IMR-90 (cell line): Measurements from ENCODE around the gene CITED4. TPM values are rescaled to one million over a fixed set of nuclear protein-coding genes. Genes with fewer than 3 reads are reported as not detected.

ENCODE experiments used
- ATAC-seq: fragments of 200-7000 bp; cut with Tn5 transposase; 2 replicates; pipeline ENCODE4 v1.9.1; 2020; ENCODE audit warnings: low read depth, mild to moderate bottlenecking, moderate library complexity
- BruUV-seq: library from RNA; stranded (reverse); fragments of 400-500 nt; replicated peaks from 2 replicates; lab custom pipeline; 2021; lab: Mats Ljungman, UMichigan
- CTCF ChIA-PET: fragments of 300-600 bp; formaldehyde crosslinking; extraction: SDS; loops from one replicate; lab custom pipeline; 2021; ENCODE audit warnings: antibody characterized with exemption; lab: Yijun Ruan, JAX
- POLR2A ChIA-PET: fragments of 300-600 bp; sonication (Branson Sonifier 250); formaldehyde crosslinking; loops from one replicate; lab custom pipeline; 2022; ENCODE audit warnings: antibody characterized with exemption; ENCODE audit not compliant: unreplicated experiment; lab: Charles Lee
- DNase-seq: peaks from one replicate; pipeline ENCODE4 v3.0.0; 2013
- H2AFZ ChIP-seq: replicated peaks from 2 replicates; pipeline ENCODE3; 2013; ENCODE audit warnings: low read length, mild to moderate bottlenecking; ENCODE audit not compliant: poor library complexity
- H2AK5ac ChIP-seq: 2 replicates; pipeline ENCODE4 v1.6.1; 2013; ENCODE audit warnings: low read depth, low read length, inconsistent platforms
- H2AK9ac ChIP-seq: replicated peaks from 2 replicates; pipeline ENCODE3; 2013; ENCODE audit warnings: mild to moderate bottlenecking, low read depth, low read length, moderate library complexity; ENCODE audit not compliant: poor library complexity
- H2BK120ac ChIP-seq: 2 replicates; pipeline ENCODE4 v1.6.1; 2013; ENCODE audit warnings: low read depth, low read length, inconsistent platforms
- H2BK15ac ChIP-seq: 3 replicates; pipeline ENCODE4 v1.6.1; 2013; ENCODE audit warnings: low read depth, low read length, inconsistent platforms
- H2BK20ac ChIP-seq: 2 replicates; pipeline ENCODE4 v1.6.1; 2013; ENCODE audit warnings: low read depth, mild to moderate bottlenecking, inconsistent platforms, low read length, moderate library complexity
- H2BK5ac ChIP-seq: 2 replicates; pipeline ENCODE4 v1.6.1; 2013; ENCODE audit warnings: mild to moderate bottlenecking, low read depth, low read length, inconsistent platforms; ENCODE audit not compliant: poor library complexity, severe bottlenecking
- H3K14ac ChIP-seq: replicated peaks from 2 replicates; pipeline ENCODE4 v1.6.1; 2013; ENCODE audit warnings: low read depth, low read length, inconsistent platforms
- H3K18ac ChIP-seq: 2 replicates; pipeline ENCODE4 v1.6.1; 2013; ENCODE audit warnings: low read depth, low read length, control low read depth
- H3K23ac ChIP-seq: 2 replicates; pipeline ENCODE4 v1.6.1; 2013; ENCODE audit warnings: low read depth, low read length, inconsistent platforms
- H3K27ac ChIP-seq: 2 replicates; pipeline ENCODE4 v1.5.1; 2013; ENCODE audit warnings: mild to moderate bottlenecking, control low read depth, low read length; ENCODE audit not compliant: insufficient read depth
- H3K27me3 ChIP-seq: 2 replicates; pipeline ENCODE4 v1.6.1; 2013; ENCODE audit warnings: low read length; ENCODE audit not compliant: control insufficient read depth, insufficient read depth
- H3K36me3 ChIP-seq: 2 replicates; pipeline ENCODE4 v1.6.1; 2013; ENCODE audit warnings: low read length, mixed read lengths; ENCODE audit not compliant: control insufficient read depth, insufficient read depth
- H3K4ac ChIP-seq: 2 replicates; pipeline ENCODE4 v1.6.1; 2013; ENCODE audit warnings: low read depth, low read length, inconsistent platforms
- H3K4me1 ChIP-seq: 2 replicates; pipeline ENCODE4 v1.6.1; 2013; ENCODE audit warnings: low read length, mixed read lengths; ENCODE audit not compliant: control insufficient read depth, insufficient read depth
- H3K4me2 ChIP-seq: 2 replicates; pipeline ENCODE4 v1.6.1; 2013; ENCODE audit warnings: low read depth, mild to moderate bottlenecking, control low read depth, low read length, moderate library complexity
- H3K4me3 ChIP-seq: 2 replicates; pipeline ENCODE4 v1.5.1; 2013; ENCODE audit warnings: low read depth, mild to moderate bottlenecking, control low read depth, low read length, moderate library complexity; ENCODE audit not compliant: insufficient read depth
- H3K56ac ChIP-seq: 2 replicates; pipeline ENCODE4 v1.6.1; 2013; ENCODE audit warnings: low read length, inconsistent platforms; ENCODE audit not compliant: insufficient read depth; ENCODE audit errors: extremely low read depth
- H3K79me1 ChIP-seq, 2 experiments: 2 replicates each; pipeline ENCODE4 v1.6.1; 2013; ENCODE audit warnings: low read length in 2 of 2, inconsistent platforms in 1 of 2, low read depth in 1 of 2
- H3K9ac ChIP-seq: 2 replicates; pipeline ENCODE4 v1.6.1; 2013; ENCODE audit warnings: low read depth, low read length, control low read depth
- H3K9me1 ChIP-seq: 2 replicates; pipeline ENCODE4 v1.6.1; 2013; ENCODE audit warnings: low read length, inconsistent platforms; ENCODE audit not compliant: insufficient read depth
- H3K9me3 ChIP-seq: 2 replicates; pipeline ENCODE4 v1.6.1; 2013; ENCODE audit warnings: low read length; ENCODE audit not compliant: control insufficient read depth, insufficient read depth
- H4K20me1 ChIP-seq: 2 replicates; pipeline ENCODE4 v1.6.1; 2013; ENCODE audit warnings: low read length, inconsistent platforms; ENCODE audit not compliant: insufficient read depth
- H4K5ac ChIP-seq: 2 replicates; pipeline ENCODE4 v1.6.1; 2013; ENCODE audit warnings: mild to moderate bottlenecking, low read depth, low read length, control low read depth
- H4K8ac ChIP-seq, 2 experiments: 2 replicates each; pipeline ENCODE4 v1.6.1; 2013; ENCODE audit warnings: low read depth in 2 of 2, low read length in 2 of 2, control low read depth in 1 of 2, inconsistent platforms in 1 of 2
- H4K91ac ChIP-seq: 2 replicates; pipeline ENCODE4 v1.6.1; 2013; ENCODE audit warnings: low read depth, low read length, inconsistent platforms; ENCODE audit not compliant: insufficient read depth
- BHLHE40 ChIP-seq: fragments of 150-350 bp; IDR thresholded peaks from 2 replicates; pipeline ENCODE4 v1.6.1; 2016; ENCODE audit warnings: mild to moderate bottlenecking, low read depth, low read length
- CHD1 ChIP-seq: IDR thresholded peaks from 2 replicates; pipeline ENCODE4 v1.6.1; 2012; ENCODE audit warnings: low read depth, low read length, improper control_type of control experiment
- FOS ChIP-seq: fragments of 150-350 bp; IDR thresholded peaks from 2 replicates; pipeline ENCODE4 v1.6.1; 2016; ENCODE audit warnings: low read depth, low read length
- MAFK ChIP-seq: IDR thresholded peaks from 2 replicates; pipeline ENCODE4 v1.6.1; 2012; ENCODE audit warnings: low read depth, low read length, improper control_type of control experiment
- MAZ ChIP-seq: IDR thresholded peaks from 2 replicates; pipeline ENCODE4 v1.6.1; 2012; ENCODE audit warnings: low read depth, mild to moderate bottlenecking, low read length, improper control_type of control experiment, moderate library complexity, borderline replicate concordance
- MXI1 ChIP-seq: IDR thresholded peaks from 2 replicates; pipeline ENCODE4 v1.6.1; 2012; ENCODE audit warnings: low read depth, mild to moderate bottlenecking, low read length, moderate library complexity, borderline replicate concordance
- NFE2L2 ChIP-seq: fragments of 150-350 bp; IDR thresholded peaks from 2 replicates; pipeline ENCODE4 v1.6.1; 2016; ENCODE audit warnings: low read depth, mild to moderate bottlenecking, low read length
- POLR2A ChIP-seq: IDR thresholded peaks from 2 replicates; pipeline ENCODE4 v1.6.1; 2012; ENCODE audit warnings: mild to moderate bottlenecking, low read depth, low read length
- RCOR1 ChIP-seq: IDR thresholded peaks from 2 replicates; pipeline ENCODE4 v1.6.1; 2012; ENCODE audit warnings: mild to moderate bottlenecking, low read length, improper control_type of control experiment; ENCODE audit not compliant: insufficient replicate concordance
- SMC3 ChIP-seq: fragments of 150-350 bp; IDR thresholded peaks from 2 replicates; pipeline ENCODE4 v1.6.1; 2016; ENCODE audit warnings: low read depth, mild to moderate bottlenecking, antibody characterized with exemption, low read length, moderate library complexity
- WGBS, 2 experiments: methylation state at CpG; one replicate each; pipeline versions ENCODE4 v1.1.5 to v1.1.7; 2013; ENCODE audit warnings: missing lambda C conversion rate in 2 of 2; ENCODE audit not compliant: insufficient read length in 1 of 2; ENCODE audit errors: extremely low coverage in 2 of 2; 5-methylcytosine and 5-hydroxymethylcytosine counted together
- dilution Hi-C: fragments of 300-500 bp; cut with HindIII; formaldehyde crosslinking; loops from one replicate; pipeline ENCODE4 v1.14.3; 2018; ENCODE audit warnings: low sequenced_read_pairs; ENCODE audit not compliant: unreplicated experiment
- in situ Hi-C: fragments of 300-500 bp; cut with MboI; formaldehyde crosslinking; loops from 3 replicates; pipeline ENCODE4 v1.14.3; 2019; ENCODE audit warnings: low sequenced_read_pairs, inconsistent platforms, mixed read lengths
- intact Hi-C: fragments of 100-400 bp; cut with micrococcal nuclease; formaldehyde crosslinking; loops from 2 replicates; pipeline ENCODE4 v1.10.0; 2022
- polyA plus RNA-seq, 3 experiments: library from polyadenylated mRNA; depleted of rRNA; stranded (reverse); fragments of >200 nt; gene quantifications; 2 replicates each; pipeline ENCODE4 v1.2.3, GENCODE V29; 2012; ENCODE audit warnings: low replicate concordance in 1 of 3
- total RNA-seq: library from RNA; depleted of rRNA; stranded (reverse); fragments of >200 nt; gene quantifications from 2 replicates; pipeline ENCODE4 v1.2.3, GENCODE V29; 2012
- TF ChIP-seq, protein P1 (sequence below): fragments of 150-350 bp; IDR thresholded peaks from 2 replicates; pipeline ENCODE4 v1.6.1; 2017; ENCODE audit warnings: mild to moderate bottlenecking, antibody characterized with exemption, low read length, low read depth

The CITED4 gene
- total and polyA plus RNA-seq, 2 of the 4 experiments (the other 2 are of a cell fraction): under 0.01 to 1.6 TPM

DNA sequence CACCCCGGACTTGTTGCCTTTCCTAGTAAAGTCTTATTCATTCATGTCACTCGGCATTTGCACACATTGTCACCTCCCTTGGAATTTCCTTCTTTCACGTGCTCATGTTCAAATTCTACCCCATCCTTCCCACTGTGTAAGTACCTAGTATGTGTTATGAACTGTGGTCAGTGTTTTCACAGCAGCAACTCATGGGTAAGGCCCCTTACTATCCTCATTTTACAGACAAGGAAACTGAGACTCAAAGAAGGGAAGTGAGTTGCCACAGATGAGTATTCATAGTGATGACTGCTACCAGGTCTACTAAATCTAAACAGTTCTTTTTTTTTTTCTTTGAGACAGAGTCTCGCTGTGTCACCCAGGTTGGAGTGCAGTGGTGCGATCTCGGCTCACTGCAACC, 10.5 kb downstream of the CITED4 start:
- H2BK15ac ChIP-seq: no peak overlapping the region
- CTCF ChIA-PET: interaction anchor here (1.4 kb wide), 1 partner anchor 101 kb away, joined by 4 read pairs; no protein-coding TSS in a partner anchor
- H3K36me3 ChIP-seq: no peaks in the 10 kb centered on the region
- ATAC-seq (no peak), DNase-seq (no peak)
- intact Hi-C loops: loop anchor here (2.0 to 5.0 kb wide), 3 partner anchors 77 to 319 kb away; partner anchors contain the start of gene ZNF684
- H3K79me1 ChIP-seq: no peaks in the 10 kb centered on the region
- no peak overlapping the region for H3K4ac ChIP-seq
- H3K9ac ChIP-seq: no peak overlapping the region
- H4K91ac ChIP-seq: no peak overlapping the region
- no peak overlapping the region for H4K8ac ChIP-seq
- WGBS, 2 experiments: no CpG with 5 or more reads among the region's 6 CpGs
- no peak overlapping the region for H2AK5ac ChIP-seq
- no peak overlapping the region for H3K4me3 ChIP-seq
- H3K14ac ChIP-seq: no peak overlapping the region
- POLR2A ChIA-PET: no interaction called here
- no peak overlapping the region for H3K4me2 ChIP-seq
- no peaks in the 10 kb centered on the region for H3K9me1 ChIP-seq
- BruUV-seq: no TSS peak
- no peak overlapping the region for H2BK20ac ChIP-seq
- no peak overlapping the region for H3K18ac ChIP-seq
- H2AK9ac ChIP-seq: no peak overlapping the region
- H3K27me3 ChIP-seq: no peaks in the 10 kb centered on the region
- H4K5ac ChIP-seq: no peak overlapping the region
- no peaks in the 10 kb centered on the region for H3K4me1 ChIP-seq
- no peaks in the 10 kb centered on the region; the same call in 1 of the 2 replicates for H4K20me1 ChIP-seq
- no peak overlapping the region for H2BK120ac ChIP-seq
- H2AFZ ChIP-seq: no peak overlapping the region
- H3K56ac ChIP-seq: no peak overlapping the region
- no peak overlapping the region for H3K27ac ChIP-seq
- no peak for TF ChIP-seq MXI1
- TF ChIP-seq NFE2L2: no peak
- no peak for TF ChIP-seq MAFK
- TF ChIP-seq SMC3: no peak
- no peak for TF ChIP-seq POLR2A
- no peak for TF ChIP-seq CHD1
- TF ChIP-seq MAZ: no peak
- TF ChIP-seq, protein P1, sequence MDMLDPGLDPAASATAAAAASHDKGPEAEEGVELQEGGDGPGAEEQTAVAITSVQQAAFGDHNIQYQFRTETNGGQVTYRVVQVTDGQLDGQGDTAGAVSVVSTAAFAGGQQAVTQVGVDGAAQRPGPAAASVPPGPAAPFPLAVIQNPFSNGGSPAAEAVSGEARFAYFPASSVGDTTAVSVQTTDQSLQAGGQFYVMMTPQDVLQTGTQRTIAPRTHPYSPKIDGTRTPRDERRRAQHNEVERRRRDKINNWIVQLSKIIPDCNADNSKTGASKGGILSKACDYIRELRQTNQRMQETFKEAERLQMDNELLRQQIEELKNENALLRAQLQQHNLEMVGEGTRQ: no peak
- TF ChIP-seq BHLHE40: no peak
- no peak for TF ChIP-seq FOS
- no peak for TF ChIP-seq RCOR1
- dilution Hi-C loops: no loop called here
- no peak overlapping the region for H2BK5ac ChIP-seq
- no peaks in the 10 kb centered on the region for H3K9me3 ChIP-seq
- no peak overlapping the region for H3K23ac ChIP-seq
- in situ Hi-C loops: no loop called here
